ENCODE results near the gene HNRNPA1L2.
A peak's percentile ranks its signal among the peaks of the same experiment; 100 is the strongest.
"Not testable (repeated sequence)": the region's sequence is repeated elsewhere in the genome, so short reads cannot be mapped to it uniquely, and the experiment has no call there.

HNRNPA1L2 gene

GRCh38 chr13:52610158-52610557, 32.1 kb upstream of the HNRNPA1L2 start:
- DNase-seq; H3K27me3 ChIP-seq (replicated peaks in 2 of 5; ENCODE audit: control insufficient read depth in 4 of 5, insufficient read depth in 5 of 5, low read length in 4 of 5); POLR2A ChIA-PET; H3K4me1 ChIP-seq (ENCODE audit: control extremely low read depth in 1 of 4, control insufficient read depth in 4 of 4, insufficient read depth in 4 of 4, low read length in 3 of 4); H3K9me3 ChIP-seq (ENCODE audit: control extremely low read depth in 1 of 5, control insufficient read depth in 4 of 5, insufficient read depth in 2 of 5, low read depth in 1 of 5, low read length in 4 of 5); H3K4me3 ChIP-seq (ENCODE audit: control insufficient read depth in 1 of 7, extremely low read depth in 1 of 7, insufficient read depth in 4 of 7, low read depth in 2 of 7, low read length in 6 of 7); H3K36me3 ChIP-seq (ENCODE audit: control insufficient read depth in 4 of 4, insufficient read depth in 4 of 4, low read length in 3 of 4); H3K27ac ChIP-seq (ENCODE audit: insufficient read depth in 1 of 2, low read depth in 1 of 2, low read length in 2 of 2, poor library complexity in 1 of 2, severe bottlenecking in 2 of 2): not testable (repeated sequence)
- 98% methylated on average over 4 of the region's 5 CpGs for WGBS (ENCODE audit: insufficient coverage)
- CTCF ChIA-PET, result interaction anchor here (0.8 to 1.9 kb wide), 4 partner anchors 62 to 236 kb away, joined by 3 to 8 read pairs (median 4); no protein-coding TSS in a partner anchor

- 100% methylated on average over 2 of the region's 4 CpGs for WGBS (ENCODE audit: insufficient coverage)
- no peak overlapping the region for H3K27ac ChIP-seq (ENCODE audit: insufficient read depth in 1 of 2, low read depth in 1 of 2, low read length in 2 of 2, poor library complexity in 1 of 2, severe bottlenecking in 2 of 2)
- ChIA-PET CTCF (no interaction called here), POLR2A (interaction anchor here (2.8 kb wide), 1 partner anchor 38 kb away, joined by 15 read pairs; the partner anchor contains the start of gene SUGT1)
- no peak overlapping the region for H3K4me3 ChIP-seq (ENCODE audit: control insufficient read depth in 1 of 7, extremely low read depth in 1 of 7, insufficient read depth in 4 of 7, low read depth in 2 of 7, low read length in 6 of 7)
- H3K9me3 ChIP-seq (ENCODE audit: control extremely low read depth in 1 of 5, control insufficient read depth in 4 of 5, insufficient read depth in 2 of 5, low read depth in 1 of 5, low read length in 4 of 5), result no peaks in the 10 kb centered on the region
- no peaks in the 10 kb centered on the region for H3K27me3 ChIP-seq (replicated peaks in 2 of 5; ENCODE audit: control insufficient read depth in 4 of 5, insufficient read depth in 5 of 5, low read length in 4 of 5)
- peaks cover 4 to 15% (median 7%) of the 10 kb centered on the region in 4 experiments for H3K4me1 ChIP-seq (ENCODE audit: control extremely low read depth in 1 of 4, control insufficient read depth in 4 of 4, insufficient read depth in 4 of 4, low read length in 3 of 4)
- no peak for DNase-seq
- no peaks in the 10 kb centered on the region for H3K36me3 ChIP-seq (ENCODE audit: control insufficient read depth in 4 of 4, insufficient read depth in 4 of 4, low read length in 3 of 4)
Measured at GRCh38 chr13:52615134-52615801, 27.0 kb upstream of the HNRNPA1L2 start.

GRCh38 chr13:52615812-52616211, 26.4 kb upstream of the HNRNPA1L2 start:
- ChIA-PET CTCF (interaction anchor here (1.3 to 1.7 kb wide), 3 partner anchors 37 to 537 kb away, joined by 4 to 8 read pairs (median 5); partner anchors contain the start of gene SUGT1), POLR2A (interaction anchor here (2.8 kb wide), 1 partner anchor 37 kb away, joined by 15 read pairs; the partner anchor contains the start of gene SUGT1)
- Histone ChIP-seq H3K4me3 (ENCODE audit: control insufficient read depth in 1 of 7, extremely low read depth in 1 of 7, insufficient read depth in 4 of 7, low read depth in 2 of 7, low read length in 6 of 7) (no peak overlapping the region), H3K36me3 (ENCODE audit: control insufficient read depth in 4 of 4, insufficient read depth in 4 of 4, low read length in 3 of 4) (no peaks in the 10 kb centered on the region), H3K9me3 (ENCODE audit: control extremely low read depth in 1 of 5, control insufficient read depth in 4 of 5, insufficient read depth in 2 of 5, low read depth in 1 of 5, low read length in 4 of 5) (no peaks in the 10 kb centered on the region), H3K27me3 (replicated peaks in 2 of 5; ENCODE audit: control insufficient read depth in 4 of 5, insufficient read depth in 5 of 5, low read length in 4 of 5) (no peaks in the 10 kb centered on the region), H3K4me1 (ENCODE audit: control extremely low read depth in 1 of 4, control insufficient read depth in 4 of 4, insufficient read depth in 4 of 4, low read length in 3 of 4) (peaks cover 4 to 18% (median 7%) of the 10 kb centered on the region in 4 experiments), H3K27ac (ENCODE audit: insufficient read depth in 1 of 2, low read depth in 1 of 2, low read length in 2 of 2, poor library complexity in 1 of 2, severe bottlenecking in 2 of 2) (no peak overlapping the region)
- peak in 2 of 3 donors; percentile 44 to 54 for DNase-seq
- 91% methylated on average over 5 of the region's 5 CpGs for WGBS (ENCODE audit: insufficient coverage)

GRCh38 chr13:52617070-52618060, 24.9 kb upstream of the HNRNPA1L2 start:
- H3K36me3 ChIP-seq (ENCODE audit: control insufficient read depth in 4 of 4, insufficient read depth in 4 of 4, low read length in 3 of 4), result no peaks in the 10 kb centered on the region
- DNase-seq, result peak; percentile 88 to 93 (median 91)
- ChIA-PET POLR2A (interaction anchor here (0.6 to 2.8 kb wide), 4 partner anchors 36 to 1261 kb away, joined by 3 to 15 read pairs (median 3); partner anchors contain the start of gene SUGT1), CTCF (interaction anchor here (0.6 to 2.0 kb wide), 9 partner anchors 9 to 535 kb away, joined by 3 to 8 read pairs (median 4); partner anchors contain the start of gene SUGT1)
- H3K4me1 ChIP-seq (ENCODE audit: control extremely low read depth in 1 of 4, control insufficient read depth in 4 of 4, insufficient read depth in 4 of 4, low read length in 3 of 4), result peaks cover 4 to 22% (median 7%) of the 10 kb centered on the region in 4 experiments
- peak overlapping the region; percentile 90 to 99 (median 96) for H3K4me3 ChIP-seq (ENCODE audit: control insufficient read depth in 1 of 7, extremely low read depth in 1 of 7, insufficient read depth in 4 of 7, low read depth in 2 of 7, low read length in 6 of 7)
- peak overlapping the region; percentile 22 to 84 for H3K27ac ChIP-seq (ENCODE audit: insufficient read depth in 1 of 2, low read depth in 1 of 2, low read length in 2 of 2, poor library complexity in 1 of 2, severe bottlenecking in 2 of 2)
- no peaks in the 10 kb centered on the region for H3K9me3 ChIP-seq (ENCODE audit: control extremely low read depth in 1 of 5, control insufficient read depth in 4 of 5, insufficient read depth in 2 of 5, low read depth in 1 of 5, low read length in 4 of 5)
- under 1% methylated on average over 47 of the region's 51 CpGs for WGBS (ENCODE audit: insufficient coverage)
- no peaks in the 10 kb centered on the region for H3K27me3 ChIP-seq (replicated peaks in 2 of 5; ENCODE audit: control insufficient read depth in 4 of 5, insufficient read depth in 5 of 5, low read length in 4 of 5)

- Histone ChIP-seq H3K27ac (ENCODE audit: insufficient read depth in 1 of 2, low read depth in 1 of 2, low read length in 2 of 2, poor library complexity in 1 of 2, severe bottlenecking in 2 of 2) (peak overlapping the region in 1 of 2 experiments; percentile 34), H3K36me3 (ENCODE audit: control insufficient read depth in 4 of 4, insufficient read depth in 4 of 4, low read length in 3 of 4) (peaks cover 12 to 35% (median 16%) of the 10 kb centered on the region in 4 experiments), H3K4me3 (ENCODE audit: control insufficient read depth in 1 of 7, extremely low read depth in 1 of 7, insufficient read depth in 4 of 7, low read depth in 2 of 7, low read length in 6 of 7) (peak overlapping the region in 4 of 7 experiments; percentile 1 to 54 (median 22))
- H3K9me3 ChIP-seq (ENCODE audit: control extremely low read depth in 1 of 5, control insufficient read depth in 4 of 5, insufficient read depth in 2 of 5, low read depth in 1 of 5, low read length in 4 of 5); H3K4me1 ChIP-seq (ENCODE audit: control extremely low read depth in 1 of 4, control insufficient read depth in 4 of 4, insufficient read depth in 4 of 4, low read length in 3 of 4); CTCF ChIA-PET; H3K27me3 ChIP-seq (replicated peaks in 2 of 5; ENCODE audit: control insufficient read depth in 4 of 5, insufficient read depth in 5 of 5, low read length in 4 of 5); POLR2A ChIA-PET: not testable (repeated sequence)
- WGBS (ENCODE audit: insufficient coverage), result 13% methylated on average over 1 of the region's 7 CpGs
- peak in 1 of 3 donors; percentile 38 for DNase-seq
Measured at GRCh38 chr13:52631083-52631690, 11.0 kb upstream of the HNRNPA1L2 start.

- DNase-seq, result no peak
- POLR2A ChIA-PET, result no interaction called here
- CTCF ChIA-PET, result interaction anchor here (1.0 to 1.6 kb wide), 5 partner anchors 13 to 207 kb away, joined by 3 to 5 read pairs (median 3); partner anchors contain the start of gene SUGT1
- no peaks in the 10 kb centered on the region for H3K27me3 ChIP-seq (replicated peaks in 2 of 5; ENCODE audit: control insufficient read depth in 4 of 5, insufficient read depth in 5 of 5, low read length in 4 of 5)
- H3K36me3 ChIP-seq (ENCODE audit: control insufficient read depth in 4 of 4, insufficient read depth in 4 of 4, low read length in 3 of 4), result peaks cover 4 to 26% (median 10%) of the 10 kb centered on the region in 4 experiments
- no peaks in the 10 kb centered on the region for H3K9me3 ChIP-seq (ENCODE audit: control extremely low read depth in 1 of 5, control insufficient read depth in 4 of 5, insufficient read depth in 2 of 5, low read depth in 1 of 5, low read length in 4 of 5)
- H3K4me3 ChIP-seq (ENCODE audit: control insufficient read depth in 1 of 7, extremely low read depth in 1 of 7, insufficient read depth in 4 of 7, low read depth in 2 of 7, low read length in 6 of 7), result no peak overlapping the region
- no peak overlapping the region for H3K27ac ChIP-seq (ENCODE audit: insufficient read depth in 1 of 2, low read depth in 1 of 2, low read length in 2 of 2, poor library complexity in 1 of 2, severe bottlenecking in 2 of 2)
- H3K4me1 ChIP-seq (ENCODE audit: control extremely low read depth in 1 of 4, control insufficient read depth in 4 of 4, insufficient read depth in 4 of 4, low read length in 3 of 4), result peaks cover 0 to 5% (median 3%) of the 10 kb centered on the region in 4 experiments
- 83% methylated on average over 1 of the region's 5 CpGs for WGBS (ENCODE audit: insufficient coverage)
Measured at GRCh38 chr13:52638666-52639328, 3.4 kb upstream of the HNRNPA1L2 start.
